ENCODE results near the gene NPHP3.
"Not testable (repeated sequence)": the region's sequence is repeated elsewhere in the genome, so short reads cannot be mapped to it uniquely, and the experiment has no call there.

NPHP3 gene

DNA sequence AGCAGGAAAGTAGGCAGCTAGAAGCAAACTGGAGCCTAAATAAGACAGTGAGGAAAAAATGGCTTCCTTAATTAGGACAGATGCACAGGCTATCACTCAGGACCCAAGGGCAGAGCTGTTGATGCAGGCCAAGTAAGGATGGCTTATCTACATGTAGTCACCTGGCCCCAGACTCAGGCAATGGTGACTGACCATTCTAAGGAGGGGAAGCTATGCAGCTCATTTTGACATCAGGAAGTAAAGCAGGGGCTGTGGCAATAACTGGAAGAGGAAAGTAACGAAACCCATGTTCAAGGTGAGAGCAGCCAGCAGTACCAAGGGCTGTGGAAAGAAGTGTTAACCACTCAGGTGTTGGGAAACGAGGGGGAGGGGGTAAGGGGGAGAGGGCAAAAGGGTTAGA is 78.8 kb downstream of the NPHP3 start:
- TF ChIP-seq, protein P1, sequence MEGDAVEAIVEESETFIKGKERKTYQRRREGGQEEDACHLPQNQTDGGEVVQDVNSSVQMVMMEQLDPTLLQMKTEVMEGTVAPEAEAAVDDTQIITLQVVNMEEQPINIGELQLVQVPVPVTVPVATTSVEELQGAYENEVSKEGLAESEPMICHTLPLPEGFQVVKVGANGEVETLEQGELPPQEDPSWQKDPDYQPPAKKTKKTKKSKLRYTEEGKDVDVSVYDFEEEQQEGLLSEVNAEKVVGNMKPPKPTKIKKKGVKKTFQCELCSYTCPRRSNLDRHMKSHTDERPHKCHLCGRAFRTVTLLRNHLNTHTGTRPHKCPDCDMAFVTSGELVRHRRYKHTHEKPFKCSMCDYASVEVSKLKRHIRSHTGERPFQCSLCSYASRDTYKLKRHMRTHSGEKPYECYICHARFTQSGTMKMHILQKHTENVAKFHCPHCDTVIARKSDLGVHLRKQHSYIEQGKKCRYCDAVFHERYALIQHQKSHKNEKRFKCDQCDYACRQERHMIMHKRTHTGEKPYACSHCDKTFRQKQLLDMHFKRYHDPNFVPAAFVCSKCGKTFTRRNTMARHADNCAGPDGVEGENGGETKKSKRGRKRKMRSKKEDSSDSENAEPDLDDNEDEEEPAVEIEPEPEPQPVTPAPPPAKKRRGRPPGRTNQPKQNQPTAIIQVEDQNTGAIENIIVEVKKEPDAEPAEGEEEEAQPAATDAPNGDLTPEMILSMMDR (IDR thresholded peaks at IDR 0.05; ENCODE audit: insufficient read depth, low read length, missing control alignments), result no peak
- no peak for DNase-seq (ENCODE audit: low read depth, low spot score)
- CTCF ChIA-PET, result interaction anchor here (1.0 to 6.7 kb wide), 17 partner anchors 10 to 292 kb away, joined by 3 to 524 read pairs (median 8); partner anchors contain the start of genes ACAD11 and UBA5
- POLR2A ChIA-PET, result no interaction called here
- H3K4me3 ChIP-seq (ENCODE audit: low read depth, low read length), result no peak overlapping the region

DNA sequence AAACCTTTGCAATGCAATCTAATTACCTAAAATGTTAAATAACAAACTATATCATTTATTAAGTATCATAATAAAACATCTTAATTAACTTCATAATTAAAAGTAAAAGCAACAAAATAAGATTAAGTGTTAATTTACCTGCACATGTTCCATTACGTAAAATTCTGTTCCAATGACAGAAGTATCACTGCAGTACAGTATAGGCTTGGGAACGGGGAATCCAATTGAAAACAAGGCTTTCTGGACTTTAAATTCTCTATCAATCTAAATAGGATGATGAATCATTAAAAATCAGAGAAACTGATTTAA is 79.7 kb downstream of the NPHP3 start:
- CTCF ChIA-PET, result interaction anchor here (1.0 to 6.7 kb wide), 28 partner anchors 11 to 293 kb away, joined by 3 to 524 read pairs (median 4); partner anchors contain the start of genes ACAD11 and UBA5
- H3K4me3 ChIP-seq (ENCODE audit: low read depth, low read length), result no peak overlapping the region
- POLR2A ChIA-PET, result interaction anchor here (1.1 kb wide), 1 partner anchor 17 kb away, joined by 4 read pairs; the partner anchor contains the start of genes ACAD11 and UBA5
- TF ChIP-seq, protein P1 (IDR thresholded peaks at IDR 0.05; ENCODE audit: insufficient read depth, low read length, missing control alignments), result no peak
- DNase-seq (ENCODE audit: low read depth, low spot score), result no peak

GRCh38 chr3:132641837-132642538 is 80.2 kb downstream of the NPHP3 start:
- TF ChIP-seq, protein P1 (IDR thresholded peaks at IDR 0.05; ENCODE audit: insufficient read depth, low read length, missing control alignments), result peak; percentile 41
- no peak overlapping the region for H3K4me3 ChIP-seq (ENCODE audit: low read depth, low read length)
- ChIA-PET CTCF (interaction anchor here (0.9 to 6.7 kb wide), 33 partner anchors 9 to 293 kb away, joined by 3 to 524 read pairs (median 4); partner anchors contain the start of genes ACAD11 and UBA5), POLR2A (interaction anchor here (1.1 kb wide), 1 partner anchor 18 kb away, joined by 4 read pairs; the partner anchor contains the start of genes ACAD11 and UBA5)
- no peak for DNase-seq (ENCODE audit: low read depth, low spot score)

DNA sequence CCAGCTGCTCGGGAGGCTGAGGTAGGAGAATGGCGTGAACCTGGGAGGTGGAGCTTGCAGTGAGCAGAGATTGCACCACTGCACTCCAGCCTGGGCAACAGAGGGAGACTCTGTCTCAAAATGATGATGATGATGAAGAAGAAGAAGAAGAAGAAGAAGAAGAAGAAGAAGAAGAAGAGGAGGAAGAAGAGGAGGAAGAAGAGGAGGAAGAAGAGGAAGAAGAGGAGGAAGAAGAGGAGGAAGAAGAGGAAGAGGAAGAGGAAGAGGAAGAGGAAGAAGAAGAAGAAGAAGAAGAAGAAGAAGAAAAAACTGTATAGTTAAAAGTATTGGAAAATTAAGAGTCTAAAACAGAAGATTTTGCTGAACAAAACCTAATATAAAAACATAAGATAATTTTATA is 80.8 kb downstream of the NPHP3 start:
- POLR2A ChIA-PET; H3K4me3 ChIP-seq (ENCODE audit: low read depth, low read length); DNase-seq (ENCODE audit: low read depth, low spot score): not testable (repeated sequence)
- CTCF ChIA-PET, result interaction anchor here (0.9 to 6.7 kb wide), 20 partner anchors 9 to 292 kb away, joined by 3 to 524 read pairs (median 4); partner anchors contain the start of genes ACAD11 and UBA5

DNA sequence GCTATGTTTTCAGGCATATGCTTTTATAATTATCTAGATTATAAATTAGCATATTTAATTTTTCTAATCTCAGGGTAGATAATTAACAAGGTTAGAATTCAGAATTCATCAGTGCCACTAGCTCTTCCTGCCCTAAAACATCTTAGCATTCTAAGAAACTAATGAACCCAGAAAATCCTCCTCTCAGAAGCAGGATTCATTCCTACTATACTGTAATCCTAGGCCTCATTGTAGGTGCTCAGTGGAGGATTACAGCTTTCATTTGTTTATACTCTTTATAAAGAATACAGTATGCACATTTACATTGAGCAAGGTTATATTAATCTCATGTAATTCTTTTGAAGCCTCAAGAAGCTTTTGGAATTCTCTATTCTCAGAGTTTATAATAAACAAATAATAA is 83.5 kb downstream of the NPHP3 start:
- DNase-seq (ENCODE audit: low read depth, low spot score), result no peak
- ChIA-PET CTCF (interaction anchor here (0.5 to 6.7 kb wide), 4 partner anchors 13 to 296 kb away, joined by 3 to 524 read pairs (median 4); no protein-coding TSS in a partner anchor), POLR2A (no interaction called here)
- H3K4me3 ChIP-seq (ENCODE audit: low read depth, low read length), result no peak overlapping the region
- TF ChIP-seq, protein P1 (IDR thresholded peaks at IDR 0.05; ENCODE audit: insufficient read depth, low read length, missing control alignments), result no peak

DNA sequence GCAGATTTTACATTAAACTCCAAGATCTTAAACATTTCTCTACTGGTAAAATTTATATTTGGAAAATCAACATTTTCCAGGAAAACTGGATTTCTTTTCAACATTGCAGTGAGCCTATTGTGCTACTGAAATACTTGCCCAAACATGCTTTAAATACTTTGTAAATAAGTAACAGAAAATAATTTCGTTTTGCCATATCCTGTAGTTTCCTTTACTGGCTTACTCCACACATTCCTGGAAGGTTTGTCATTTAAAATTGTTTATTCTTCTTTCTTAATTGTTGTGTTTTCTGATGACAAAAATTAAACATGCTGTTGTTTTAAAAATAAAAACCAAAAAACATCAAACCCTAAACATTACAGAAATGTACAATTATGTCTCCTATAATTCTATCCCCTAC is 84.6 kb downstream of the NPHP3 start:
- POLR2A ChIA-PET, result no interaction called here

More for the DNA sequence above, 84.6 kb downstream of the NPHP3 start:
- CTCF ChIA-PET, result interaction anchor here (6.7 kb wide), 1 partner anchor 100 kb away, joined by 524 read pairs; no protein-coding TSS in a partner anchor
- no peak overlapping the region for H3K4me3 ChIP-seq (ENCODE audit: low read depth, low read length)
- TF ChIP-seq, protein P1 (IDR thresholded peaks at IDR 0.05; ENCODE audit: insufficient read depth, low read length, missing control alignments), result no peak
- DNase-seq (ENCODE audit: low read depth, low spot score), result no peak

Measured in AG04449 (cell line).